T-helper 2 cell treated with Interferon-gamma antibody and Interleukin-4, amounts not matched to agents 5 μg/mL and 100 μg/mL, for 36 hours (primary cell): ENCODE measurements around the gene TSTD2.
"Not testable (repeated sequence)": the region's sequence is repeated elsewhere in the genome, so short reads cannot be mapped to it uniquely, and the experiment has no call there.

Source experiments
- DNase-seq: peaks from one replicate; pipeline ENCODE4 v3.0.0; 2021; ENCODE audit warnings: low spot score
- H3K27ac Mint-ChIP-seq: one replicate; pipeline ENCODE4 v1.8.0; 2021; ENCODE audit warnings: mild to moderate bottlenecking, mixed read lengths
- H3K27me3 Mint-ChIP-seq: one replicate; pipeline ENCODE4 v1.8.0; 2021; ENCODE audit warnings: low read depth, mixed read lengths
- H3K36me3 Mint-ChIP-seq: one replicate; pipeline ENCODE4 v1.8.0; 2021; ENCODE audit warnings: low read depth, mixed read lengths
- H3K4me1 Mint-ChIP-seq: one replicate; pipeline ENCODE4 v1.8.0; 2021; ENCODE audit warnings: low read depth, mixed read lengths
- H3K4me3 Mint-ChIP-seq: one replicate; pipeline ENCODE4 v1.8.0; 2022; ENCODE audit warnings: mild to moderate bottlenecking, moderate library complexity, mixed read lengths
- H3K9me3 Mint-ChIP-seq: one replicate; pipeline ENCODE4 v1.8.0; 2021; ENCODE audit warnings: mixed read lengths

The TSTD2 gene

DNA sequence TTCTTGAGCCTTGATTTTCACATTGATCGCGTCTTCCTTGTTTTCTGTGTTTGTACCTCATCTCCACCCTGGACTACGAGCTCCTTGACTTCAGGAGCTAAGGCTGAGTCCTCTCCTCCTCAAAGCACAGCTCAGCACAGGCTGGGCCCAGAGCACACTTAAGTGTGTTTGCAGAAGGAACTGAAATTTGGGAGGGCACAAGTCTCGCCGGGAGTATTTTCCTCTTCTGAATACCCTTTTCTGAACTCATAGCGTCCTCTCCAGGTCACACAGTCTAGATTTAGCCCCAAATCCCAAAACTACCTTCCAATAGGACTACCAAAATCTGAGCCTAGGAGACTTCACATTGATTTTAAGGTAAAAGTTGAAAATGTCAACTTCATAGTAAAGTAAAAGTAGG, 41.6 kb downstream of the TSTD2 start:
- Mint-ChIP-seq H3K27me3 (peaks cover 7% of the 10 kb centered on the region), H3K9me3 (peaks cover 8% of the 10 kb centered on the region), H3K4me1 (peaks cover 4% of the 10 kb centered on the region), H3K36me3 (no peaks in the 10 kb centered on the region), H3K4me3 (no peak overlapping the region), H3K27ac (no peak overlapping the region)
- no peak for DNase-seq

DNA sequence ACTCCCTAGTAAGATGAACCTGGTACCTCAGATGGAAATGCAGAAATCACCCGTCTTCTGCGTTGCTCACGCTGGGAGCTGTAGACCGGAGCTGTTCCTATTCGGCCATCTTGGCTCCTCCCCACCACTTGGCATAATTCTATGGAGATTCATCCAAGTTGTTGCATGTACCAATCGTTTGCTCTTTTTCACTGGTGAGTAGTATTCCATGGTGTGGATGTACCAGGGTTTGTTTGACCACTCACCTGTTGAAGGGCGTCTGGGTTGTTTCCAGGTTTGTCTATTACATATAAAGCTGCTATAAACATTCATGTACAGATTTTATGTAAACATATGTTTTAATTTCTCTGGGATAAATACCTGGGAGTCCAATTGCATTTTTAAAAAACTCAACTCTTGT, 46.3 kb downstream of the TSTD2 start:
- H3K27me3 Mint-ChIP-seq, H3K4me3 Mint-ChIP-seq, H3K9me3 Mint-ChIP-seq, H3K36me3 Mint-ChIP-seq, H3K27ac Mint-ChIP-seq, DNase-seq, H3K4me1 Mint-ChIP-seq: not testable (repeated sequence)

DNA sequence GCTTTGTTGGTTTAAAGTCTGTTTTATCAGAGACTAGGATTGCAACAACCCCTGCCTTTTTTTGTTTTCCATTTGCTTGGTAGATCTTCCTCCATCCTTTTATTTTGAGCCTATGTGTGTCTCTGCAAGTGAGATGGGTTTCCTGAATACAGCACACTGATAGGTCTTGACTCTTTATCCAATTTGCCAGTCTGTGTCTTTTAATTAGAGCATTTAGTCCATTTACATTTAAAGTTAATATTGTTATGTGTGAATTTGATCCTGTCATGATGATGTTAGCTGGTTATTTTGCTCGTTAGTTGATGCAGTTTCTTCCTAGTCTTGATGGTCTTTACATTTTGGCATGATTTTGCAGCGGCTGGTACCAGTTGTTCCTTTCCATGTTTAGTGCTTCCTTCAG, 48.4 kb downstream of the TSTD2 start:
- not testable (repeated sequence) for H3K4me1 Mint-ChIP-seq, H3K27me3 Mint-ChIP-seq, H3K9me3 Mint-ChIP-seq, DNase-seq, H3K4me3 Mint-ChIP-seq, H3K27ac Mint-ChIP-seq, H3K36me3 Mint-ChIP-seq

DNA sequence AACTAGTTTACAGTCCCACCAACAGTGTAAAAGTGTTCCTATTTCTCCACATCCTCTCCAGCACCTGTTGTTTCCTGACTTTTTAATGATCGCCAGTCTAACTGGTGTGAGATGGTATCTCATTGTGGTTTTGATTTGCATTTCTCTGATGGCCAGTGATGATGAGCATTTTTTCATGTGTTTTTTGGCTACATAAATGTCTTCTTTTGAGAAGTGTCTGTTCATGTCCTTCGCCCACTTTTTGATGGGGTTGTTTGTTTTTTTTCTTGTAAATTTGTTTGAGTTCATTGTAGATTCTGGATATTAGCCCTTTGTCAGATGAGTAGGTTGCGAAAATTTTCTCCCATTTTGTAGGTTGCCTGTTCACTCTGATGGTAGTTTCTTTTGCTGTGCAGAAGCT, 51.6 kb downstream of the TSTD2 start:
- H3K27me3 Mint-ChIP-seq, DNase-seq, H3K4me1 Mint-ChIP-seq, H3K27ac Mint-ChIP-seq, H3K36me3 Mint-ChIP-seq, H3K4me3 Mint-ChIP-seq, H3K9me3 Mint-ChIP-seq: not testable (repeated sequence)

DNA sequence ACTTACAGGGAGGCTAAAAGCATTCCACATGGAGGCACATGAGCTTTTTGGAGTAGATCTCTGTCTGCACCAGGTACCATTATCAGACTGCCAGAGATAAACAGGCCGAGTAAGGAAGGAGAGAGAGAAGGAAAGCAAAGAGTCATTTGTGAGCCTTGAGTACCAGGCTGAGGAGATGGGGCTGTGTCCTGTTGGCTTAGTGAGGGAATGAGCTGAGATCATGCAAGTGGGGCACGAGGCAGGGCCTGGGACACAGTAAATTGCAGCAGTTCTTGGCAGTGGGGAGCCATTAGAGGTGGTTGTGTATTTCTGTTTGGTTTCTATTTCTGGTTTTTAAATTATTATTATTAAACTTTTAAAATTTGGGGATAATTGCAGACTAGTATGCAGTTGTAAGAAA, 53.3 kb downstream of the TSTD2 start:
- Mint-ChIP-seq H3K27me3 (no peaks in the 10 kb centered on the region), H3K27ac (no peak overlapping the region)

DNA sequence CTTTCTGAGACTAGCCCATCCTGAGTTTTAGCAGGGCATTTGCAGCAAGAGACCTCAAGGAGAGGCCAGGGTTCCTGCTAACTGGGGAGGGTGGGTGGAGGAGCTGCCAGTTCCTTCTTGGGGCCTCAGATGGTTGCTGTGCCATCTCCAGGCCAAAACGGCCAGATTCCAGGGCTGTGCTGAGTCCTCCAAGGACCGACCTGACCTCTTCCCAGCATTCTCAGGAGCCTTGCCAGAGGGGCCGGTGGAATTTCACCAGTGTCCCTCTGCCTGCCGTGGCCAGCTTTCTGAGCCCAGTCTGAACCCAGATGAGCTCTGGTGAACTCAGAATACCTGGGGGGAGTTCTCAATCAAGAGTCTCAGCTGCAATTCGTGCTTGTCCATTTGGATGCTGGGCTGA, 54.3 kb downstream of the TSTD2 start:
- Mint-ChIP-seq H3K36me3 (no peaks in the 10 kb centered on the region), H3K27ac (no peak overlapping the region), H3K4me1 (peaks cover 4% of the 10 kb centered on the region), H3K27me3 (no peaks in the 10 kb centered on the region), H3K9me3 (no peaks in the 10 kb centered on the region), H3K4me3 (no peak overlapping the region)
- DNase-seq: no peak

More for the DNA sequence above, 53.3 kb downstream of the TSTD2 start:
- no peaks in the 10 kb centered on the region for H3K9me3 Mint-ChIP-seq
- no peak for DNase-seq
- peaks cover 4% of the 10 kb centered on the region for H3K4me1 Mint-ChIP-seq
- no peak overlapping the region for H3K4me3 Mint-ChIP-seq
- no peaks in the 10 kb centered on the region for H3K36me3 Mint-ChIP-seq

DNA sequence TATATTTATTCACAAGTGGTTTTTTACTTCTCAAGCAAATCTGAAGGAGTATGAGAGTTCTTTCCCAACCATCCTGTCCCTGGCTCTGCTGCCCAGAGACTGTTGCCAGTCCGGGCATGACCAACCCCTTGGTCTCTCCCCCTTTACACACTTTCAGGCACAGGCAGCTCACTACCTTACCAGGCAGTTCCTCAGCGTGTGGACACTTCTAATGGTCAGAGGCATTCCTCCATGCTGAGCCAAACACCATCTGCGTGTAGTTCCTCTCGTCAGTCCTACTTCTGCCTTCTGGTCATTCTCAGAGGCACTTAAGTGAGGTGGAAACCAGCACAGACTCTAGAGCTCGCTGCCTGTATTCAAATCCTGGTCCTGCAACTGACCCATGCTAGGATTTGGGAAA, 56.1 kb downstream of the TSTD2 start:
- Mint-ChIP-seq H3K36me3 (no peaks in the 10 kb centered on the region), H3K4me3 (no peak overlapping the region), H3K27ac (no peak overlapping the region), H3K27me3 (no peaks in the 10 kb centered on the region), H3K9me3 (no peaks in the 10 kb centered on the region), H3K4me1 (peaks cover 4% of the 10 kb centered on the region)
- DNase-seq: no peak

DNA sequence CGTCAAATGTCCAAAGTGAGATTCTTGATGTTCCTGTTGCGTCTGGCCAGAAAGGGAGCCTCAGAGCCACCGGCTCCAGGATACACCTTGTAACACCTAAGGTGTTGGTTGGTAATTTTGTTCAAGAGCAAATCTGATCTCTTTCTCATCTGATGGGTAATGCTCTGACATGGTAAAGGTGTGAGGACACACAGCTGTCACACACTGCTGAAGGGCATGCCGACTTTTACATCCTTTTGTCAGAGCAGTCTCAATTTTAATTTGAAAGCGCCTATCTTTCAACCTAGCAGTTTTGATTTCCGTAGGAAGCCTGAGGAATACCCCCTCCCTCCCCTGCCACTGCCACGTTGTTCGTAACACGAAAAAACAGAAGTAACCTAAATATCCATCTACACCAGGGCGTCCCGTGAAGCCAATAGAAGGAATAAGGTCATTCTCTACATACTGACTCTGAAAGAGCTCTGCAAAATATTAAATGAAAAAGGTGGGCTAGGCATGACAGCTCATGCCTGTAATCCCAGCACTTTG, 57.4 kb downstream of the TSTD2 start:
- H3K27ac Mint-ChIP-seq: no peak overlapping the region
- DNase-seq: no peak
- peak overlapping the region; percentile 89 for H3K4me3 Mint-ChIP-seq
- no peaks in the 10 kb centered on the region for H3K9me3 Mint-ChIP-seq
- peaks cover 4% of the 10 kb centered on the region for H3K4me1 Mint-ChIP-seq
- no peaks in the 10 kb centered on the region for H3K27me3 Mint-ChIP-seq
- H3K36me3 Mint-ChIP-seq: no peaks in the 10 kb centered on the region

DNA sequence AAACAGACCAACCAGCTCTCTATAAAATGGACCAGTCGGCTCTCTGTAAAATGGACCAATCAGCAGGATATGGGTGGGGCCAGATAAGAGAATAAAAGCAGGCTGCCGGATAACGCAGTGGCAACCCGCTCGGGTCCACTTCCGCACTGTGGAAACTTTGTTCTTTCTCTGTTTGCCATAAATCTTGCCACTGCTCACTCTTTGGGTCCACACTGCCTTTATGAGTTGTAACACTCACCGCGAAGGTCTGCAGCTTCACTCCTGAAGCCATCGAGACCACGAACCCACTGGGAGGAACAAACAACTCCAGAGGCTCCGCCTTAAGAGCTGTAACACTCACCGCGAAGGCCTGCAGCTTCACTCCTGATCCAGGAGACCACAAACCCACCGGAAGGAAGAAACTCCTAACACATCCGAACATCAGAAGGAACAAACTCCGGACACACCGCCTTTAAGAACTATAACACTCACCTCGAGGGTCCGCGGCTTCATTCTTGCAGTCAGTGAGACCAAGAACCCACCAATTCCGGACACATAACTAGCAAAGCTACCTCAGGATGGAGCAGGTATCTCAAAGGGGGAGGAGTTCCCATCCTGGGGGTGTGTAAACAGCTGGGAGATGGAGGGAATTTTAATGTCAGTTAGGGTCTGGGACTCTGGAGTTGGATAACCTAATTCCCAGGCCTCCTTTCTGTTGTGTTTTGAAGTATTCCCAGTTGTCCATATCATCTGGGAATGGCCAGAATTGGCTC, 58.1 kb downstream of the TSTD2 start:
- peak overlapping the region; percentile 67 for H3K27ac Mint-ChIP-seq
- H3K9me3 Mint-ChIP-seq, H3K36me3 Mint-ChIP-seq, H3K4me1 Mint-ChIP-seq, H3K27me3 Mint-ChIP-seq: not testable (repeated sequence)
- peak overlapping the region; percentile 89 for H3K4me3 Mint-ChIP-seq
- DNase-seq: peak; percentile 14

DNA sequence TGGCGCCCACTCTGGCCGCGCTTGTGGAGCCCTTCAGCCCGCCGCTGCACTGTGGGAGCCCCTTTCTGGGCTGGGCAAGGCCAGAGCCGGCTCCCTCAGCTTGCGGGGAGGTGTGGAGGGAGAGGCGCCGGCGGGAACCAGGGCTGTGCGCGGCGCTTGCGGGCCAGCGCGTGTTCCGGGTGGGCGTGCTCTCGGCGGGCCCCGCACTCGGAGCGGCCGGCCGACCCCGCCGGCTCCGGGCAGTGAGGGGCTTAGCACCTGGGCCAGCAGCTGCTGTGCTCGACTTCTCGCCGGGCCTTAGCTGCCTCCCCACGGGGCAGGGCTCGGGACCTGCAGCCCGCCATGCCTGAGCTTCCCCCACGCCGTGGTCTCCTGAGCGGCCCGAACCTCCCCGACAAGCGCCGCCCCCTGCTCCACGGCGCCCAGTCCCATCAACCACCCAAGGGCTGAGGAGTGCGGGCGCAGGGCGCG, 59.0 kb downstream of the TSTD2 start:
- not testable (repeated sequence) for H3K36me3 Mint-ChIP-seq, H3K4me3 Mint-ChIP-seq, H3K27me3 Mint-ChIP-seq, H3K4me1 Mint-ChIP-seq, H3K27ac Mint-ChIP-seq, DNase-seq, H3K9me3 Mint-ChIP-seq

DNA sequence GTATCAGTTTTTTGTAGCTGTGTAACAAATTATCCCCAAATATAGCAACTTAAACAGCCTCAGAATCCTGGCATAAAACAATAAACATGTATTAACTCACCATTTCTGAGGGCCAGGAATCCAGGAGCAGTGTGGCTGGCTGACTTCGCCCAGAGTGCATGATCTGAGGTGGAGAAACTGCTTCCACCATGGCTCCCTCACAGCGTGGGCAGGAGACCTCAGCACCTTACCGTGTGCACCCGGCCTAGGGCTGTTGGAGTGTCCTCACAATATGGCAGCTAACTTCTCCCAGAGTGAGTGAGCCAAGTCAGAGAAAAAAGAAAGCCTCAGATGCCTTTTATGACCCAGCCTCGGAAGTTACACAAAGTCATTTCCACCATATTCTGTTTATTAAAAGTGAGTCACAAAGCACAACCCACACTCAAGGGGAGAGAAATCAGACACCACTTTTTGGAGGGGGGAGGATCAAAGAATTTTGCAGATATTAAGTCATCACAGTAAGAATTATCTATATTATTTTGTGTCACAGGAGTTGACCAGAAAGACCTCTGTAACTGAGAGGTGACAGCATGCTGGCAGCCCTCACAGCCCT, 59.6 kb downstream of the TSTD2 start:
- no peaks in the 10 kb centered on the region for H3K36me3 Mint-ChIP-seq
- DNase-seq: no peak
- H3K27me3 Mint-ChIP-seq: no peaks in the 10 kb centered on the region
- no peaks in the 10 kb centered on the region for H3K9me3 Mint-ChIP-seq
- H3K4me1 Mint-ChIP-seq: peaks cover 4% of the 10 kb centered on the region
- H3K27ac Mint-ChIP-seq: no peak overlapping the region
- H3K4me3 Mint-ChIP-seq: no peak overlapping the region

DNA sequence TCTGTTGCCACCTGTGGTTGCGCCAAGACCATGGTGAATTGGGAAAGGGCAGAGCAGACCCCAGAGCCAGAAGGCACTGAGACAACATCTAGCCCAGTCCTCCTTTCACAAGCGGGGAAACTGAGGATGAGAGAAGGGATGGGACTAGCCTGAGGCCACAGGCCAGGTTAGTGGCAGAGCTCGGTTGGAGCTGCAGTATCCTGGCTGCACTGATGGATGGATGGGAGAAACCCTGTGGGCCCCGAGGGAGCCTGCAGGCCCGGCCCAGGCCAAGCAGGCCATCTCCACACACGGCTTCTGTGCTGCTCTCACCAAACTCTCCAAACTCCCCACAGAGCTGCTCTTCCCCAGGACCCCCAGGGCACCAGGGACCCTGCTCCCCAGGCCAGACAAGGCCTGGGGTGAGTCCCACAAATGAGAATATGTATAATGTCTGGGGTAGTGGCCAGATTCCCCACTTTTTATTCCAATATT, 60.2 kb downstream of the TSTD2 start:
- Mint-ChIP-seq H3K4me1 (peaks cover 4% of the 10 kb centered on the region), H3K4me3 (no peak overlapping the region), H3K9me3 (no peaks in the 10 kb centered on the region), H3K27me3 (no peaks in the 10 kb centered on the region), H3K27ac (no peak overlapping the region), H3K36me3 (no peaks in the 10 kb centered on the region)
- no peak for DNase-seq

DNA sequence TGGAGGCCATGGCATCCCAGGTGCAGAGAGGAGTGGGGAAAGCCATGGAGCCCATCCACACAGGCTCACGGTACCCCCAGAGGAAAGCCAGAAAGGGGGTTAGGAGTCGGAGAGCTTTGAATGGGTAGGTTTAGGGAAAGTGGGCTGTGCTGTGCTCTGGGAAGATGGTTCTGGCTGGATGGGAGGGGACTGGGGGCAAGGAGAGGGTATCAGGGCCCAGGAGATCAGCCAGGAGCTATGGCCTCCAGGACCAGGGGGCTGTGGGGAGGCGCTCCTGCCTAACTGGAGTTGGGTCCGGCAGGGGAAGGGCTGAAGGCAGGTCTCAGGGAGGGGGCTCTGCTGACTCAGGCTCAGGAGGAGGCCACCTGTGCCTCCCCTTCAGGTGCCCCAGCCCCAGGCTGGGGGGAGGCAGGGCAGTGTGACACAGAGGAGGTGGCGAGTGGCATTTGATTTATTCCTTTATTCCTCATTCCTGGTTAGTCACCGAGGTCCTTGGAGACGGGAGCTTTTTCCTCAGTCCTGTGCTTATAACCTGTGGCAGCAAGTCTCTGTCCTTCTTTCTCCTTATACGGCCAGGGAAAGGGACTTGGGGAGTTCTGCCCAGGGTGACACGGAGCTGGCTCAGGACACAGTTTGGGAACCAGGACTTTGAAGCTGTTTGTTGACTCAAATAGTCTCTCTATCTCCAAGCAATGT, 60.8 kb downstream of the TSTD2 start:
- H3K4me1 Mint-ChIP-seq: peaks cover 4% of the 10 kb centered on the region
- H3K4me3 Mint-ChIP-seq: no peak overlapping the region
- no peaks in the 10 kb centered on the region for H3K27me3 Mint-ChIP-seq
- no peaks in the 10 kb centered on the region for H3K36me3 Mint-ChIP-seq
- no peaks in the 10 kb centered on the region for H3K9me3 Mint-ChIP-seq
- DNase-seq: no peak
- no peak overlapping the region for H3K27ac Mint-ChIP-seq

DNA sequence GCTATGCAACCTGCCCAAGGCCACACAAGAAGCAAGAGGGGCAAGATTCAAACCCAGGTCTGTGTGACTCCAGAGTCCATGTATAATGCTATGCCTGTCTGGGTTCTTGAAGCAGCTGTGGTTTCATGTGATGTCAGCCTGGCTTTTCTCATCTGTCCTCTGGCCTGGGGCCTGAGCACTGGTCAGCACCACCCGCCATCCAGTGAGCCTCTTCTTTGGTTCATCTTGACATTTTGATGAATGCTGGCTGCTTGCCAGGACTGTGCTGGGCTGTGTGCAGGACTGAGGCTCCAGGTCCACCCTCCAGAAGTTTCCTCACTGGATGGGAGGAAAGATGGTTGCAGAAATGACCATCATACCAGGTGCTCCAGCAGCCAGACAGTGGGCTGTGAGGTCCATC, 61.5 kb downstream of the TSTD2 start:
- no peaks in the 10 kb centered on the region for H3K27me3 Mint-ChIP-seq
- no peak overlapping the region for H3K4me3 Mint-ChIP-seq
- no peak overlapping the region for H3K27ac Mint-ChIP-seq
- no peaks in the 10 kb centered on the region for H3K9me3 Mint-ChIP-seq
- H3K36me3 Mint-ChIP-seq: no peaks in the 10 kb centered on the region
- peaks cover 4% of the 10 kb centered on the region for H3K4me1 Mint-ChIP-seq
- DNase-seq: no peak
